ENCODE results near the gene MAB21L1. TPM values are rescaled to one million over a fixed set of nuclear protein-coding genes. Genes with fewer than 3 reads are reported as not detected.

MAB21L1 gene
- total and polyA plus RNA-seq, 2 of the 8 experiments (the other 6 are each of a cell fraction or from before 2014, with no cell fraction given), result not detected

GRCh38 chr13:35496006-35496405 is 19.5 kb upstream of the MAB21L1 start:
- no peak overlapping the region for H2BK120ac ChIP-seq (replicated peaks; ENCODE audit: low read depth, low read length)
- H3K4me1 ChIP-seq (replicated peaks in 1 of 4; ENCODE audit: control insufficient read depth in 3 of 4, insufficient read depth in 4 of 4, low read length in 3 of 4), result no peaks in the 10 kb centered on the region; a peak in 1 of 7 replicates
- no peaks in the 10 kb centered on the region for H3K27me3 ChIP-seq (replicated peaks in 1 of 4; ENCODE audit: control insufficient read depth in 3 of 4, extremely low read depth in 1 of 4, insufficient read depth in 3 of 4, low read length in 3 of 4)
- POLR2A ChIA-PET (ENCODE audit: partially characterized antibody), result no interaction called here
- H3K4me3 ChIP-seq (ENCODE audit: extremely low read depth in 1 of 4, insufficient read depth in 2 of 4, low read depth in 3 of 4, low read length in 4 of 4), result no peak overlapping the region
- H3K4me2 ChIP-seq (ENCODE audit: insufficient read depth in 1 of 2, low read depth in 2 of 2, low read length in 2 of 2), result no peak overlapping the region
- no peak overlapping the region for H4K5ac ChIP-seq (ENCODE audit: insufficient read length, low read depth, low read length)
- H4K91ac ChIP-seq (replicated peaks; ENCODE audit: insufficient read length, low read length), result no peak overlapping the region
- WGBS, 2 experiments (ENCODE audit: extremely low coverage in 1 of 2, insufficient coverage in 1 of 2, insufficient read length in 1 of 2, insufficient replicate concordance in 2 of 2, low coverage in 1 of 2, low lambda C conversion rate in 2 of 2, missing lambda C conversion rate in 1 of 2), result 94% methylated on average over 1 of the region's 1 CpG; no CpG with 5 or more reads in 1 of the 2 experiments
- no peak overlapping the region for H2BK15ac ChIP-seq (ENCODE audit: low read length)
- no peak overlapping the region for H3K9ac ChIP-seq (replicated peaks in 1 of 4; ENCODE audit: extremely low read depth in 1 of 4, low read depth in 3 of 4, low read length in 3 of 4)
- CTCF ChIA-PET (ENCODE audit: partially characterized antibody), result no interaction called here
- H3K9me3 ChIP-seq (ENCODE audit: insufficient read depth in 2 of 2, low read depth in 1 of 2, low read length in 1 of 2), result no peaks in the 10 kb centered on the region
- no peak overlapping the region for H3K18ac ChIP-seq (ENCODE audit: extremely low read depth, low read length)
- H3K79me2 ChIP-seq (ENCODE audit: control insufficient read depth in 1 of 2, insufficient read depth in 2 of 2, low read length in 2 of 2), result no peaks in the 10 kb centered on the region
- no peak overlapping the region for H3K23ac ChIP-seq (ENCODE audit: insufficient read length)
- H3K14ac ChIP-seq (ENCODE audit: insufficient read length), result no peak overlapping the region
- no peak overlapping the region for H2BK20ac ChIP-seq (ENCODE audit: low read length)
- H2AK5ac ChIP-seq (ENCODE audit: low read depth, low read length), result no peak overlapping the region
- no peak overlapping the region for H2BK12ac ChIP-seq (ENCODE audit: low read depth, low read length)
- H3K36me3 ChIP-seq (ENCODE audit: control insufficient read depth in 2 of 4, insufficient read depth in 4 of 4, low read length in 3 of 4), result no peaks in the 10 kb centered on the region
- H3K23me2 ChIP-seq (ENCODE audit: low read depth, low read length), result no peaks in the 10 kb centered on the region
- H2BK5ac ChIP-seq (ENCODE audit: low read depth, low read length), result no peak overlapping the region
- no peaks in the 10 kb centered on the region for H4K20me1 ChIP-seq (replicated peaks in 1 of 2; ENCODE audit: control insufficient read depth in 1 of 2, insufficient read depth in 2 of 2, low read length in 2 of 2)
- DNase-seq (ENCODE audit: low read depth in 1 of 2, low spot score in 2 of 2), result no peak
- no peak overlapping the region for H2AFZ ChIP-seq (ENCODE audit: low read length)
- H3K79me1 ChIP-seq (ENCODE audit: low read depth, low read length), result no peaks in the 10 kb centered on the region
- no peak for FAIRE-seq
- H3K27ac ChIP-seq (ENCODE audit: low read depth, low read length), result no peak overlapping the region
- no peak for TF ChIP-seq CHD2 (IDR thresholded peaks at IDR 0.05; ENCODE audit: low read length)
- TF ChIP-seq POU5F1 (IDR thresholded peaks at IDR 0.05; ENCODE audit: low read depth, low read length), result no peak
- TF ChIP-seq FOSL1 (IDR thresholded peaks at IDR 0.05; ENCODE audit: insufficient read depth, low read depth, low read length), result no peak
- no peak for TF ChIP-seq JUND (IDR thresholded peaks at IDR 0.05; ENCODE audit: low read length)
- TF ChIP-seq SUZ12 (IDR thresholded peaks at IDR 0.05; ENCODE audit: low read length), result no peak
- no peak for TF ChIP-seq SIX5 (IDR thresholded peaks at IDR 0.05; ENCODE audit: low read depth, low read length)
- TF ChIP-seq CBX8 (IDR thresholded peaks at IDR 0.05; ENCODE audit: borderline replicate concordance, low read depth, low read length), result no peak
- no peak for TF ChIP-seq HDAC2 (IDR thresholded peaks at IDR 0.05; ENCODE audit: borderline replicate concordance in 1 of 2, low read depth in 2 of 2, low read length in 2 of 2)
- H4K8ac ChIP-seq (ENCODE audit: extremely low read depth, insufficient read depth, low read length), result no peak overlapping the region
- no peak overlapping the region for H3K56ac ChIP-seq (replicated peaks; ENCODE audit: insufficient read length, low read depth, low read length)
- H3K4ac ChIP-seq (replicated peaks; ENCODE audit: insufficient read length, low read depth, low read length), result no peak overlapping the region

All from H1 (cell line).